Stimulated activated CD4-positive, alpha-beta T cell treated with anti-CD3 and anti-CD28 coated beads, Interleukin-1b, Interleukin-23, amount 100 ng/mL, for 48 hours (primary cell): Measurements from ENCODE around the gene ZCCHC14.
"Not testable (repeated sequence)": the region's sequence is repeated elsewhere in the genome, so short reads cannot be mapped to it uniquely, and the experiment has no call there.

ENCODE experiments used
- DNase-seq: peaks from one replicate; pipeline ENCODE4 v3.0.0-alpha.2; 2020

Gene ZCCHC14

GRCh38 chr16:87404764-87405625, 87.8 kb downstream of the ZCCHC14 start:
- DNase-seq: no peak

GRCh38 chr16:87395181-87395842, 97.5 kb downstream of the ZCCHC14 start:
- no peak for DNase-seq

- DNase-seq: no peak
Observed at GRCh38 chr16:87393680-87394055, 99.2 kb downstream of the ZCCHC14 start.

GRCh38 chr16:87392821-87393679, 99.8 kb downstream of the ZCCHC14 start:
- DNase-seq: peak; percentile 46

- peak; percentile 97 for DNase-seq
Observed at GRCh38 chr16:87391950-87392820, 100.6 kb downstream of the ZCCHC14 start, which contains the start of gene MAP1LC3B. MAP1LC3B (plus strand) TSS chr16:87392336; CDS start chr16:87392428, 92 bp downstream.

- DNase-seq: no peak
Observed at GRCh38 chr16:87391324-87391949, 101.4 kb downstream of the ZCCHC14 start.

GRCh38 chr16:87390641-87391323, 102.0 kb downstream of the ZCCHC14 start:
- no peak for DNase-seq

GRCh38 chr16:87389914-87390313, 102.9 kb downstream of the ZCCHC14 start:
- DNase-seq: not testable (repeated sequence)

GRCh38 chr16:87389245-87389644, 103.6 kb downstream of the ZCCHC14 start:
- no peak for DNase-seq

GRCh38 chr16:87388818-87389134, 104.0 kb downstream of the ZCCHC14 start:
- no peak for DNase-seq

- peak; percentile 92 for DNase-seq
Observed at GRCh38 chr16:87387942-87388817, 104.6 kb downstream of the ZCCHC14 start.

- peak; percentile 10 for DNase-seq
Observed at GRCh38 chr16:87384875-87385167, 108.0 kb downstream of the ZCCHC14 start.

- peak; percentile 40 for DNase-seq
Observed at GRCh38 chr16:87384162-87384874, 108.5 kb downstream of the ZCCHC14 start.

- DNase-seq: peak; percentile 94
Observed at GRCh38 chr16:87383505-87384161, 109.2 kb downstream of the ZCCHC14 start, which contains the start of gene FBXO31. FBXO31 (minus strand) TSS chr16:87383776; CDS start chr16:87383744, 32 bp downstream.

- DNase-seq: no peak
Observed at GRCh38 chr16:87382023-87382785, 110.6 kb downstream of the ZCCHC14 start.

- no peak for DNase-seq
Observed at GRCh38 chr16:87380881-87381280, 111.9 kb downstream of the ZCCHC14 start.

- no peak for DNase-seq
Observed at GRCh38 chr16:87380403-87380802, 112.4 kb downstream of the ZCCHC14 start.

GRCh38 chr16:87379312-87379752, 113.5 kb downstream of the ZCCHC14 start:
- DNase-seq: not testable (repeated sequence)
